GM18511 (cell line): ENCODE results near the gene INAFM1.

ENCODE experiments used
- ATAC-seq: cut with Tn5 transposase; IDR thresholded peaks from one replicate; pipeline ENCODE4 v1.9.1; 2021; ENCODE audit warnings: mild to moderate bottlenecking, moderate library complexity; ENCODE audit not compliant: unreplicated experiment

Gene INAFM1

DNA sequence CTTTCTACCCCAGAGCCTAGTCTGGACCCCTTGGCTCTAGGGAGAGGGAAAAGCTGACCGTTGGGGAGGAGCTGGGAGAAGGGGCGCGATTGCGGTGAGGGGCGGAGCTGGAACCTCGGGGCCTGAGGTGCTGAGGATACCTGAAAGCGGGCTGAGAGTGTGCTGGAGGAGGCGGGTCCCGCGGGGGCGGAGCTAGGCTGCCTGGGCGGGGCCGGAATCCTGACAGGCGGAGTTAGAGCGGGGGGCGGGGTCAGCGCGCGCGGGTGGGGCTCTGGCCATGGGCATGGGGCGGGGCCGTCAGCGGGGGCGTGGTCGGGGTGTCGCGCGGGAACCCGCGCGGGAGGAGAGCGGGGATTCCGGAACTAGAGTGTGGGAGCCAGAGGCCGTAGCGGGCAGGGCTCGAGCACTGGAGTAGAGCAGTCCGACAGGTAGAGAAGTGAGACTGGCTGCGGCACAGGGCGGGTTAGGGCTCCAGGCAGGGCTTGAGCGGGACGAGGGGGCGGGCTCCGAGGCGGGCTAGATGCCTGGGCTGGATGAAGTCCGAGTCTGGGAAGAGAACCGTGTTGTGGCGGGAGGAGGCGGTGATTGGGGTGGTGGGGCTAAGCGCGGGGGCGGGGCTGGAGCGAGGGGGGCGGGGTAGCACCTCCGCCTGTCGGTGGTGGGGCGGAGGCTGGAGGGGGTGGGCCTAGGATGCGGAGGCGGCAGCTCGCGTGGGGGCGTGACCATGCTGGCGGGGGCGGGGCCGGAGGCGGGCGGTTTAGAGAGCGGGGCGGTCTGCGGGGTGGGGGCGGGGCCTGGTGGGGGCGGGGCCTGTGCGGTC, at the start of gene INAFM1:
INAFM1 (plus strand) TSS at position 815 of the 820 bp plus-strand sequence. CDS start 35 bp downstream, outside the sequence.
- ATAC-seq, result peak; percentile 66

DNA sequence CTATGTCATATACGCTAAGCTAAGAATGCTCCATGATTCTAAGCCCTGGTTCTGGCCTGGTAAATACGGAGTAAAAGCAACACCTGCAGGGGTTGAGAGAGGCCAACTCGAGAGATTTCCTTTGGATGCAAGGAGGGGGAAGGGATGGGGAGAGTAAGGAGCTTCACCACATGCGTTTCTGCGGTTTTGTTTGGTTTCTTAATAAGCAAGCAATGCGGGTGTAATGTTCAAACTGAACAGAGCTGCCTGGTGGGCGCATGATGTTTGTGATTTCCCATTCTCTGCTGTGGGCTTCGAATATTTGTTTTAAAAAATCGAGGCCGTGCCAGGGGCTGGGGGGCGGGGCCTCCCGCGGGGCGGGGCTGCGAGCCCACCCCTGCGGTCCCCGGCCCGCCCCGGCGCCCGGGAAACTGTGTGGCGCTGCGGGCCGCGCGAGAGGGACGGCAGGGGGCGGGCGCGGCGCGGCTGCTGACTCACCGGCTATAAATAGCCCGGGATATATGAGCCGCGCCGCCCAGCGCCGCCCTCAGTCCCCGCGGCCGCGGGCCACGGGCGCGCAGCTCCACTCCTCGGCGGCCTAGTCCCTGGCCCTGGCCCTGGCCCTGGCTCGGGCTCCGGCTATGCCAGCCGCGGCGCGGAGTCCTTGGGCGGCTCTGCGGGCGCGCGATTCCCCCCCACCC, 48.8 kb upstream of the INAFM1 start:
- no peak for ATAC-seq

DNA sequence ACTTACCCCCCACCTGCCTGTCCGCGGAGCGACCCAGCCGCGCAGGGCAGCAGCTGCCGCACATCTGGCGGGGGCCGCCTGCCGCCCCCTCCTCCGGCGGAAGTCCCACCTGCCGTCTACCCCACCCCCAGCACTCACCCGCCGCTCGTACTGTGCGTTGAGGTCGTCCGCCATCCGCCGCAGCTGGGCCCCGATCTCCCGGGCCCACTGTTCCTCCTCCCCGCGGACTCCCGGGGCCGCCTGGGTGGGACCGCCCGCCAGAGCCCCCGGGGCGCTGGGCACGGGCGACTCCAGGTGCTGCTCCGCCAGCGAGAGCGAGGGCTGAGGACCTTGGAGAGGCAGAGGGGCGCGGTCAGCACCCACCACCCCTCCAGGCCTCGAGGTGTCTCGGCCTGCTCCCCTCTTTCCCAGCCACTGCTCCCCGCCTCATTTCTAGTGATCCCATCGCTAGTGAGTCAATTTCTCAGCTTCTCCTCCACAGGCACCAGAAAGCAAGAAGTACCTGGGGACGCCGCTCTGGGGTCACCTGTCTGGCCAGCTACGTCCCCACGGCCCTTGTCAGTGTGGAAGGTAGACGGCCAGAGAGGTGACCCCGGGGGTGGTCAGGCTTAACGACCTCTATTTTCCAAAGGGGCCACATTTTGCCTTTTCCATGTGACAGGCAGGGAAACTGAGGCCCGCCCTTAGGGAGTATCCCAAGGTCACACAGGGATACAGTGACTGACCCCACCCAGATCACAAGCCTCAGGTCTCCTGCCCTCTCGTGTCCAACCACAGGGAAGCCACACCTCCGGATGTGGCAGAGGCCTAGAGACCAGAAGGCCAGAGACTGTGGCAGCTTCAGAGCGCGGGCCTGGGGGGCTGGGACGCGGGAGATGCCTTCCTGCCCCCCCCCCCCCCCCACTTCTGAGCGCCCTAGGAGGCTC, 48.0 kb upstream of the INAFM1 start:
- peak; percentile 32 for ATAC-seq

DNA sequence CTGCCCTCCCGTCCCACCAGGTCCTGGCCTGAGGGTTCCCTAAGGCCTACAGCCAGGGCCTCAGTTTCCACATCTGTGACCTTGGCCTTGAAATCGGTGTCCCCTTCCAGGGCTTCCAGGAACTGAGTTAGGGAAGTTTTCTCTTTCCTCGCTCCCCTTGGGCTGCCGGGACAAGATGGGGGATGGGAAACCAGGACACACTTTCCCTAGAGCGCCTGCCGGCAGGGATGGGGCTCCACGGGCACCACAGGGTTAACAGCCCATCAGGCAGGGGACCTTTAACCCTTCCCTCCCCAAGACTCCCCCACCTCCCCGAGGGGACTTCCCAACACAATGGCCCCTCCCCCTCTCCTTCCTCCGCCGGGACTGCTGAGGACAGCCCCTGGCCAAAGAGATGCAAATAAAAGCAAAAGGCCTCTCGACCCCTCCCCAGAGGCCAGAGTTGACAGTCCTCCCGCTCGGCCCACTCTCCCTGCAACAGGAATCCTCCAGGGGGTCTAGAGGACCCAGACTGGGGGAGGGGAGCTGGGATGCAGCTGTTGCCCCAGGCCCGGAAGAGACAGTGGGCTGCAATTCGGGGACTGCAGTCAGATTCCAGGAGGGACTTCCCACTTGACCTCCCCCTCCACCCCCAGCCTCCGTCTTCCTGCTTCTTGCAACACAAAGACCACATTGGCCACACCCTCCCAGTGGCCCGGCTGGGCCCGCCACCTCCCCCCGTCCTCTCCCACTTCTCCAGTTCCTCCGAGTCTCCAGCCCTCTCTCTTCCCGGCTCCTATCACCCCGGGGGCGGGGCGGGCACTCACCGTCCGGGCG, 47.1 kb upstream of the INAFM1 start:
- ATAC-seq, result no peak

DNA sequence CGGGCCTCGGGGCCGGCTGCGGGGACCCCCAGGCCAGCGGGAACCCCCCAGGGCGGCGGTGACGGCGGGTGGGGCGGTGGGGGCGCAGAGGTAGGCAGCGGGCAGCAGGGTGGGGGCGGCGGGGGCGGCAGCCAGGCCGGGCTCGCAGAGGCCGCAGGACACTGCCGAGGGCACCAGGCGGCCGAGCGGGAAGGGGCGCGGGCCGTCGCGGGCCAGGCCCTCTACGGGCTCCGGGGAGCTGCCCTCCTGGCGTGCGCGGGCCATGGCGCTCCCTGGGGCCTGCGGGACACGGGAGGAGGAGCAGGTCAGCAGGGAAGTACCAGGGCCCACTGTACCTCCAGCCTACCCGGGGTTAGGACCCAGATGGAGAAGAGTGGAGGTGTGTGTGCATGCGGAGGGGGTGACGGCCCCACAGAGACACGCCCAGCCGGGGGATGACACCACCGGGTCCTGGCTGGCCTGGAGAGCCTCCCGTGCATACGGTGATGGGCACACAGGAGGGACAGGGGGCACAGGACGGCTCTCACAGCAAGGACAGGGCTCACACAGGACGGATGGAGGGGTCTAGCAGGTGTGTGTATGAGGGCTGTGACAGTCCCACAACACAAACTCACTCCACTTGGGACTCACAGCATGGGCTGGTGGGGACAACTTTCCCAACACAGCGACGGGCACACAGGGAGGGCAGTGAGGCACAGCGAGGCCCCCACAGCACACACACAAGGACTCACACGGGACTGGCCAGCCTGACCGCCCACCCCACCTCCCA, 46.3 kb upstream of the INAFM1 start:
- ATAC-seq, result no peak

DNA sequence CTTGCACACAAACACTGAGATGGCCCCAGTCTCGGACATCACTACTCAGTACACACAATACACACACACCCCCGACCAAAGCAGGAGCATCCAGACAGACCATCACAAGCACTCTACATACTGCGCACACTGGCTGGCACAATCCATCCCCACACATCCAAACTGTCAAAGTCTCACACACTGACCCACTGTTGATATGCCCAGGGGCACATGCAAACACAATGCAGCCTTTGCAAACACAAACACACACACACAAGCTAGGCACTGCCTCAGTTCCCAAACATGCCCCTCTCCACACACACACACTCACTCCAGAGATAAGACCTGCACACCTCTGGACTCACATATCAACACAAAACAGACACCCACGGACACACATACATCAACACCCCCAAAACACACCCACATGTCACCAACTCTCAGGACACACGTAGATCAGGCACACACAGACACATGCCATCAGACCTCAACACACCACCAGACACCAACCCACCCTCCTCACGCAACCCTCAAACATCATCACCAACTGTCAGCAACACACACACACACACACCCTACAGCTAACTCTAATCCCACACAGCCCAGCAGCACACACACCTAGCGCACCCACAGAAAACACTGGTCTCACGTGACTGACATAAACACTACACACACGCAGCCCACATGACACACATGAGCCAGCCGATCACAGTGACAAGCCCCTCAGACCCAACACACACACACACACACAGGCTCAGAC, 45.6 kb upstream of the INAFM1 start:
- no peak for ATAC-seq

DNA sequence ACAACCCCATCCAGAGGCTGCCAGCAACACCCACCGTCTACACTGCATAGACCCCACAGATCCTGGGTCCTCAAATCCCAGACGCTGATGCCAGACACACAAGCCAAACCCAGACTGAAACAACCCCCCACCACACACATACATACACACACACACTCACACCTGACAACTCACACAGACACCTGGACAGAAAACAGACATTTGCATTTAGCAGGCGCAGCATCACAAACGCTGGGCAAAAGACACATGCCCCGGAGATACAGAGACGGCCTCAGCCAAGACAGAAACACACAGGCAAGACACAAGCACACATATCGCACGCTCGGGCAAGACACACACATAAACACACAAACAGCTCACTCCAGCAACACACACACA, 45.0 kb upstream of the INAFM1 start:
- ATAC-seq, result no peak

DNA sequence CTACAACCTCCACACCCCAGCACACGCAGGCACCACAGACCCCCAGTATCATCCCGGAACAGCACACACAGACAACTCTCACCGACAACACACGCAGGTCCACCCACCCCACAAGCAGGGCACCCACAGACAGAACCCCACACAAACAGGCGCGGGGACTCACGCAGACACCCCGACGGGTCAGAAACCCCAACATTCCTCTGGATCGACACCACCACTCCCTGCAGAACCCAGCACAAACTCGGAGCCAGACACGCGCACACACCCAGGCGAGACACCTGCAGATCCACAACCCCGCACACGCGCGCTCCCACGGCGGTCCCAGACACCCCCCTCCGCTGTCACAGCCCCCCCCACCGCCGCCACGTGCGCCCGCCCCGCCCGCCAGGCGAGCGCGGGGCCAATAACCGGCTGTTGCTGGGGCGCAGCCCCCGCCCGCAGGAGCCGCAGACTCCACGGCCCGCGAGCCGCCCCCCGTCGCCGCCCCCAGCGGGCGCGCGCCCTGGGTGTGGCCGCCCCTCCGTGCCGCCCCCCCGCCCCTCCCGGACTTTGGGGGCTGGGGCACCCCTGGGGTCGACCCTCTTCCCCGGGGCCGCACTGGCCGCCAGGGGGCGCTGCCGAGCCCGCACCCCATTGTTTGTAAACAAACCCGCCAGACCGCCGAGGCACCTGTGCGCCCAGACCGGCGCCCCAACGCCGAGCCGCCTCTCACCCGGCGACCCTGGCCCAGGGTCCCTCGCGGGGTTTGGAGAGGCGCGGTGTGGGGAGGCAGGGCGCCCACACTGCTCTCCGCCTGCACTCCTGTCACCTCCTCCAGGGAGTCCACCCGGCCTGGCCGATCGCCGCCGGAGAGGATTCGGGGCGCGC, 44.4 kb upstream of the INAFM1 start:
- no peak for ATAC-seq

DNA sequence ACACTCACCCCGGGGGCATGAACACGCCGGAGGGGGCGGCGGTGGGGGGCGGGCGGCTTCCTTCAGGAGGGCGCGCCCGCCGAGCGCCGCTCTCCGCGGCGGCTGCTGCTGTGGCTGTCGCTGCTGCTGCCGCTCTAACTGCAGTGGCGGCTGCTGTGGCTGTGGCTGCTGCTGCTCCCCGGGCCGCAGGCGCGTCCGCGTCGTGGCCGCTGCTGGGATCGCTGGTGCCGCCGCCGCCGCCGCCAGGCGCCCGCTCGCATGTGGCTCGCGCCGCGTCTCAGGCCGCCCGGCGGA, 43.8 kb upstream of the INAFM1 start, which contains the start of gene BBC3:
BBC3 (minus strand) TSS at position 279 of the 294 bp plus-strand sequence. CDS start 2,768 bp downstream, outside the sequence.
- no peak for ATAC-seq

DNA sequence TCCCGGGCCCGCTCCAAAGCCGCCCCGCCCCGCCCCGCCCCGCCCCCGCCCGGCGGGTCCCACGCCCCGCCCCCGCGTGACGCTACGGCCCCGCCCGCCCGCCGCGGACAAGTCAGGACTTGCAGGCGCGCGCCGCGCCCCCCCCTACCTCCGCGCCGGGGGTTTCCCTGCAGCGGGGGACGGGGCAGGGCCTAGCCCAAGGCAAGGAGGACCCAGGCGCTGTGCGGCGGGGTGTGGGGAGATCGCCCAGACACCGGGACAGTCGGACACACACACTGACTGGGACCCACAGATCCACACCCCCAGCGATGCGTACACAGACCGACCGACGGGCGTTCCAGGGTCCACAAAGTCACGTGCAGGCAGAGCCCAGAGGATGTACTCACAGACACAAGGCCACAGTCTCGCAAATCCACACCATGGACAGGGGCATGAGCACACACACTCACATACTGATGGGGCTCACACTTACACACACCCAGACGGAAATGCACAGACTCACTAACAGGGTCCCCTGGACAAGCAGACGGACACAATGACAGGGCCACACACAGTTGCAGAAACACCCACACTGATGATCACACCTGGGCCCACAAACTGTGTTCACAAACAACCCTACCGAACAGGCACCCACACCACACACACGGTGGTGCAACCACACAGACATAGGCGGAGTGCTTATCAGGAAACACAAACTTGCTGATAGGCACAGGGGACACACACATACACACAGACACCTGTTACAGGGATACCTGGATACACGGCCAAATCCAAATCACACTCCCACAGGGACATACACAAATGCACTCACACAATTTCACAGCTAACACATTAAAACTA, 43.2 kb upstream of the INAFM1 start:
- ATAC-seq, result peak; percentile 39

DNA sequence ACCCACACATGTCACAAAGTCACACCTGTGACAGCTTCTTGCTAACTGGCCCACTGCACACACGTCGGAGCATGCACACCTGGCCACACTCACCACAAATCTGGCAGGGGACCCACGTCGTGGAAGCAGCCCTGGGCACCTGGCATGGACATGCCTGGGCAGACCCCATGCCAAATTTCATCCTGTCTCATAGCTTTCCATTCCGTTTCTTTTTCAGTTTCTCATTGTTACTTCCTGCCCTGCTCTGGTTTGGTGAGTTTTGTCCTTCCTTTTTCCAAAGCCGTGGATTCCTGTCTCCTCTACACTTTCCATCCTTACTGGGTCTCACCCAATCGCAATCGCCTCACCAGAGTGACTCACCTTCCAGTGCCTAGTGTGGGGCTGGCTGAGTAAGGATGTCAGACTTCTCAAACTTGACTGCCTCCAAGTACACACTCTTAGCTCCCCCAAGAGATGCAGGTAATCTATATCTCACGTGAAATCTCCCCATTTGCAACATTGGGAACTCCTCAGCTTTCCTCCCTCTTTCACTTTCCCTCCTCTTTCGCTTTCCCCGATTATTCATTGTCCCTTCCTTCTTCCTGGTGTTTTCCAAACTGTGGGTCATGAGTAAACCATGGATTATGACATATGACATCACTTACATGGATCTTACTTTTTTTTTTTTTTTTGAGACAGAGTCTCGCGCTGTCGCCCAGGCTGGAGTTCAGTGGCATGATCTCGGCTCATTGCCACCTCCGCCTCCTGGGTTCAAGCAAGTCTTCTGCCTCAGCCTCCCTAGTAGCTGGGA, 42.1 kb upstream of the INAFM1 start:
- no peak for ATAC-seq

DNA sequence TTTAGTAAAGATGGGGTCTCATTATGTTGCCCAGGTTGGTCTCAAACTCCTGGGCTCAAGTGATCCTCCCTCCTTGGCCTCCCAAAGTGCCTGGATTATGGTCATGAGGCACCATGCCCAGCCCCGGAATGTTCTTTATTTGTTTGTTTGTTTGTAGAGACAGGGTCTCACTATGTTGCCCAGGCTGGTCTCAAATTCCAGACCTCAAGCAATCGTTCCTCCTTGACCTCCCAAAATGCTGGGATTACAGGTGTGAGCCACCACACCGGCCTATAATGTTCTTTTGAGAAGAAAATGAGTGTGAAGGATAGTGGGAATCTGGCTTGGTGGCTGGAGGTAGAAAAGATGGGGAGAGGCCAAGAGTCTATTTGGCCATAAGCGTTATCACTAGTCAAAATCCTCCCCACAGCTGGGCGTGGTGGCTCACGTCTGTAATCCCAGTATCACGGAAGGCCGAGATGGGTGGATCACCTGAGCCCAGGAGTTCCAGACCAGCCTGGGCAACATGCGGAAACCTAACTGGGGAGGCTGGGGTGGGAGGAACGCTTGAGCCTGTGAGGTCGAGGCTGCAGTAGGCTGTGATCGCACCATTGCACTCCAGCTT, 38.5 kb upstream of the INAFM1 start:
- ATAC-seq, result no peak

DNA sequence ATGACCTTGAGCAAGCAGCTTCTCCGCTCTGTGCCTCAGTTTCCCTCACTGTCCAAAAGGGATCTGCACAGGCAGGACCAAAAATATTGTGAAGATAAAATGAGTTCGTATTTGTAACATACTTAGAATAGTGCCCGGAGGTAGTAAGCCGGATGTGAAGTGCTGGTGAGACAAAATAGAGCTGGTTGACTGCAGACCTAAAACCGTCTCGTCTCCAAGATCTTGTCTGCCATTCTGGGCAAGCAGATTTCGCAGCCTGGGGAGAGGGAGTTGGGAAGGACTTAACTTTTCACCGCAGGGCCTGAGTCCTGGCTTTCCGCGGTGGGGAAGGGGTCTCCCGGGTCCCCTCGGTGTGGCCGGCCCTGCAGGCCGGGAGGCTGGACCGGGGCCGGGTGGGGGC, 35.5 kb upstream of the INAFM1 start:
- no peak for ATAC-seq

DNA sequence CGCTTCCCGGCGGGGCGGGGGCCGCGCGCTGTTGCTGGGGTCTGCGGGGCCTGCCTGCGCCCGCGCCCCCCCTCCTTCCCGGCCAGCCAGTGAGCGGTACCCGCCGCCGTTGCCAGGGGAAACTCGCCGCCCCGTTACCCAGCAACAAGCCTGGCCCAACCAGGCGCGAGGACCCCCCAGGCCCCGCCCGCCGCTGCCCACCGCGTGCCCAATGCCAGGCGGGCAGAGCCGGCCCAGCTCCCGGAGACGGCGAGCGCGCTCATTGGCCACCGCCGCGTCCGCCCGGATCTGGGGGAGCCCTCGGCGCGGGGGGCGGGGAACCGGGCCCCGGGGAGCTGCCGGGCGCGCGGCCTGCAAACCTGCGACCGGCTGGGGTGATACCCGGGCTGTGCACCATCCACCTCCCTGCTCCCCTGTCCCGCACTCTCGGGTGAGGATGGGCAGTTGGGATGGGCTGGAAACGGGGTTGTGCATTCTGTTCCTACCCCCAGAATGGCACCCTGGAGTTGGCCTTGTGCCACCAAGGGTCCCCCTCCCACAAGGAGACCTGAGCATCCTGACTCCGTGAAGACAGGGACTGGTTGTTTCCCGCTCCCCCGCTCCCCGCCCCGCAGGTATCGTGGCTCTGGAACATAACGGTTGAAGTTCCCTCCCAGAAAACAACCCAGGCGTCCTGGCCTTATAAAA, 34.9 kb upstream of the INAFM1 start:
- no peak for ATAC-seq

DNA sequence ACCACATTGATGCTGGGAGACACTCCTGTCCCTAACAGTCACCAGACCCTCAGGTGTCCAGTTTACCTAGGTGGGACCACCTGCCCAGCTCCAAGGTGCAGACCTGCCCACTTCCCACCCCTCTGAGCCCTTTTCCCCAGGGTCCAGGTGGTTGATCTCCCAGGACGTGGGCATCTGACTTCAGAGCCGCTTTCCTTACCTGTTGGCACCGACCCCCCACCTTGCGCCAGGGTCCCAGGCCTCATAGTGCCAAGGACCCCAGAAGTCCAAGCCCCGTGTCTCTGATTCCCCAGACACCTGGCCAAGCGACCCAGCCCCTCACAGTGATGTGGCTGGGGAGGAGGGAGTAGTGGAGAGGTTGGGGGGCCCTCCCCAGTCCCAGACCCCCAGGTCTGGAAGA, 34.1 kb upstream of the INAFM1 start:
- no peak for ATAC-seq
